K562 (cell line): ENCODE measurements around the gene EPHB1. TPM values are rescaled to one million over a fixed set of nuclear protein-coding genes. Genes with fewer than 3 reads are reported as not detected.

Experiments
- ATAC-seq: fragments of 200-7000 bp; cut with Tn5 transposase; 3 replicates; pipeline ENCODE4 v1.9.1; 2020; ENCODE audit warnings: moderate library complexity
- BruUV-seq: library from RNA; stranded (reverse); fragments of 400-500 nt; replicated peaks from 2 replicates; lab custom pipeline; 2021; lab: Mats Ljungman, UMichigan
- CTCF ChIA-PET: fragments of 300-600 bp; formaldehyde crosslinking; extraction: SDS; loops from one replicate; lab custom pipeline; 2021; ENCODE audit warnings: low intra/inter-chr PET ratio; lab: Yijun Ruan, JAX
- POLR2A ChIA-PET: fragments of 300-600, 350-650 bp; sonication (Branson Sonifier 250); formaldehyde crosslinking; extraction: SDS; loops from one replicate; lab custom pipeline; 2021; ENCODE audit warnings: antibody characterized with exemption, inconsistent platforms; lab: Yijun Ruan, JAX
- DNase-seq, 4 experiments: peaks; one replicate each; pipeline versions ENCODE4 v3.0.0 to v3.0.0-alpha.2; 2011 to 2018; ENCODE audit warnings: low spot score in 3 of 4, mixed read lengths in 3 of 4; ENCODE audit errors: extremely low read depth in 1 of 4
- FAIRE-seq: peaks from 2 replicates; lab custom pipeline; 2011; peaks lifted over from hg19 to GRCh38; lab: Jason Lieb, UNC
- H2AFZ ChIP-seq: 2 replicates; pipeline ENCODE4 v1.6.0; 2011; ENCODE audit warnings: low read depth, low read length, control low read depth, inconsistent platforms
- H3K27ac ChIP-seq: fragments of 200-600 bp; 3 replicates; pipeline ENCODE4 v1.8.0; 2011; ENCODE audit warnings: low read depth, mild to moderate bottlenecking, control low read depth, inconsistent platforms, low read length, moderate library complexity, mixed read lengths; ENCODE audit errors: extremely low read depth
- H3K27me3 ChIP-seq, 2 experiments: fragments of 300-600 bp in 1 of 2; 2 replicates in 1 of 2; 3 replicates in 1 of 2; pipeline versions ENCODE4 v1.6.0 to v1.8.0; 2011; ENCODE audit warnings: inconsistent platforms in 2 of 2, low read length in 2 of 2, mild to moderate bottlenecking in 1 of 2, mixed read lengths in 1 of 2, moderate library complexity in 1 of 2; ENCODE audit not compliant: control insufficient read depth in 2 of 2, insufficient read depth in 2 of 2
- H3K36me3 ChIP-seq: fragments of 300-600 bp; 3 replicates; pipeline ENCODE4 v1.8.0; 2011; ENCODE audit warnings: mild to moderate bottlenecking, low read length, inconsistent platforms; ENCODE audit not compliant: control insufficient read depth, insufficient read depth
- H3K4me1 ChIP-seq, 2 experiments: fragments of 200-600 bp in 1 of 2; replicated peaks in 1 of 2; 2 replicates in 1 of 2; 3 replicates in 1 of 2; pipeline versions ENCODE4 v1.5.1 to v1.8.0; 2011; ENCODE audit warnings: inconsistent platforms in 2 of 2, low read length in 2 of 2, mild to moderate bottlenecking in 1 of 2, mixed read lengths in 1 of 2, moderate library complexity in 1 of 2; ENCODE audit not compliant: control insufficient read depth in 2 of 2, insufficient read depth in 2 of 2
- H3K4me2 ChIP-seq: 2 replicates; pipeline ENCODE4 v1.6.1; 2011; ENCODE audit warnings: low read length, control low read depth, inconsistent platforms, mixed read lengths; ENCODE audit not compliant: insufficient read depth
- H3K4me3 ChIP-seq: fragments of 200-600 bp; sonication (generic), shearing (Covaris generic); 2 replicates; pipeline ENCODE4 v1.5.1; 2016; ENCODE audit warnings: control low read depth, inconsistent platforms
- H3K79me2 ChIP-seq: fragments of 200-600 bp; 3 replicates; pipeline ENCODE4 v1.8.0; 2011; ENCODE audit warnings: low read length, inconsistent platforms; ENCODE audit not compliant: control insufficient read depth, insufficient read depth
- H3K9ac ChIP-seq, 2 experiments: 2 replicates each; pipeline versions ENCODE4 v1.6.0 to v1.6.1; 2011; ENCODE audit warnings: low read depth in 2 of 2, low read length in 2 of 2, control low read depth in 1 of 2, inconsistent platforms in 1 of 2, mild to moderate bottlenecking in 1 of 2, mixed read lengths in 1 of 2; ENCODE audit not compliant: insufficient read depth in 1 of 2
- H3K9me1 ChIP-seq: one replicate; pipeline ENCODE4 v1.6.0; 2011; ENCODE audit warnings: inconsistent platforms, mild to moderate bottlenecking, low read length, moderate library complexity; ENCODE audit not compliant: control insufficient read depth, insufficient read depth
- H3K9me3 ChIP-seq: replicated peaks from 2 replicates; pipeline ENCODE4 v1.5.1; 2011; ENCODE audit warnings: low read depth, low read length, inconsistent platforms; ENCODE audit not compliant: control insufficient read depth, insufficient read depth
- H4K20me1 ChIP-seq: replicated peaks from 2 replicates; pipeline ENCODE4 v1.6.1; 2011; ENCODE audit warnings: low read length, inconsistent platforms, mixed read lengths; ENCODE audit not compliant: control insufficient read depth, insufficient read depth
- GATA2 ChIP-seq: sonication (generic); formaldehyde crosslinking; IDR thresholded peaks from 2 replicates; pipeline ENCODE4 v1.4.0; 2020; ENCODE audit warnings: mild to moderate bottlenecking, missing genetic modification reagents
- MAFG ChIP-seq: fragments of 450-650 bp; conservative IDR thresholded peaks from 2 replicates; pipeline ENCODE4 v1.6.1; 2016; ENCODE audit warnings: missing genetic modification characterization, missing compliant biosample characterization
- PCBP1 ChIP-seq: fragments of 200-400 bp; formaldehyde crosslinking; IDR thresholded peaks from 2 replicates; pipeline ENCODE4 v1.6.1; 2018; ENCODE audit warnings: mild to moderate bottlenecking, low read depth, low read length; ENCODE audit not compliant: poor library complexity, severe bottlenecking
- POLR3G ChIP-seq: IDR thresholded peaks from 2 replicates; pipeline ENCODE4 v1.6.1; 2011; ENCODE audit not compliant: insufficient read length, insufficient replicate concordance; ENCODE audit errors: extremely low read depth
- WGBS: fragments of 100-300 bp; shearing (Covaris generic); methylation state at CpG from one replicate; pipeline ENCODE4 v1.1.6; 2016; ENCODE audit warnings: low coverage, mixed read lengths; ENCODE audit not compliant: insufficient coverage; ENCODE audit errors: missing lambda C conversion rate; 5-methylcytosine and 5-hydroxymethylcytosine counted together
- in situ Hi-C: fragments of 300-500 bp; cut with MboI; formaldehyde crosslinking; loops from 4 replicates; pipeline ENCODE4 v1.15.0; 2018; ENCODE audit warnings: inconsistent platforms, mixed read lengths
- intact Hi-C: fragments of 100-400 bp; cut with micrococcal nuclease; formaldehyde crosslinking; loops from 2 replicates; pipeline ENCODE4 v1.14.2; 2022
- polyA plus RNA-seq, 8 experiments: library from polyadenylated mRNA; depleted of rRNA in 4 of 8; stranded (reverse) in 5 of 8; unstranded in 3 of 8; fragments of >200 nt; fragmentation: Nextera tagmentation in 2 of 8; fragmentation: Illumina TruSeq in 1 of 8; extraction: Ambion mirVana in 2 of 8; extraction: Trizol in 1 of 8; gene quantifications; 2 replicates each; pipeline versions ENCODE4 v1.2.1 to v1.2.3, GENCODE V29; 2011 to 2014; ENCODE audit warnings: inconsistent platforms in 1 of 8, missing spikeins in 1 of 8
- total RNA-seq, 7 experiments: library from RNA; depleted of rRNA in 6 of 7; stranded (reverse); fragments of >200 nt in 6 of 7; fragmentation: Illumina TruSeq in 2 of 7; extraction: Trizol in 2 of 7; gene quantifications; 2 replicates each; pipeline versions ENCODE4 v1.2.1 to v1.2.3, GENCODE V29; 2011 to 2021; ENCODE audit warnings: low replicate concordance in 1 of 7
- TF ChIP-seq, protein P1 (sequence below): sonication (generic); formaldehyde crosslinking; IDR thresholded peaks from 2 replicates; pipeline ENCODE4 v1.5.0; 2020; ENCODE audit warnings: missing genetic modification reagents

EPHB1 gene
- total and polyA plus RNA-seq, 9 of the 15 experiments (the other 6 are each of a cell fraction or from before 2014, with no cell fraction given): 0.29 TPM; not detected in 8

DNA sequence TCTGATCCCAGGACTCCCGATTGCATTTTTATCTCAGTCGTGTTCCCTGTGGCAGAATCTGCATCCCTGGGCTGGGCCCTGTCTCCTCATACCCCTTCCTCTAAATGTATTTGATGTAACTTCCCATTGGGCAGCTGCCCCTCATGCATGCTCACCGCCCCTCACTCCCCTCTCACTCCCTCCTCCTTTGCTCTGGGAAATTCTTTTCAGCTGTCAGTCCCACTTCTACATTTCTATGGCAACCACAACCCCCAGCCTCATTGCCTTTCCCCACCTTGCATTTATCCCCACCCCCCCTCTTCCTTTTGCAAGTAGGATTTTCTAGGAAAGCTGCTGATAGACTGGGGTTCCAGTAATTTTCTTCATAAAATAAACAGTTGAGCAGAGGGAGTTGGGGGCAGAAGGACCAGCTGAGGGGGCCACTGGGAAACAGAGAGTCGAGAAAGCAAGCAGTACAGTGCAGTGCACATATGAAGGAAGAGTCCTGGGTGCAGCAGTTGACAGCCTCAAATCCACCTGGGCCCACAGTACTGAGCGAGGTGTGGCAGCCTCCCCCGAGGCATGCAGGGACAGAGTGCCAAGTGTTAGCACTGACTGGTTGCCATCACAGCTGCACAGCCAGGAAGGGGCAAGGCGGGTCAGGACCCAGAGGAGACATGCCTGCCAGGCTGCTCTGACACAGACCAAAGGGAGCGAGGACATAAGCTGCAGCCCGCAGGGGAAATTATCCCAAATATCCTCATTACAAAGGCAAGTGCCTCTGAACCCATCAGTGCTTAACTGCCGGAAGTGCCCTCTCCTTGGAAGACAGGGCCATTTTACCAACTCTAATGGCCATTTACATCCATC is 476.3 kb downstream of the EPHB1 start:
- intact Hi-C loops (no loop called here), in situ Hi-C loops (no loop called here)
- Histone ChIP-seq H4K20me1 (no peaks in the 10 kb centered on the region), H3K9me1 (no peaks in the 10 kb centered on the region), H3K36me3 (no peaks in the 10 kb centered on the region), H3K27me3 (no peaks in the 10 kb centered on the region; a peak in 1 of 5 replicates), H3K79me2 (no peaks in the 10 kb centered on the region), H3K4me3 (no peak overlapping the region), H3K27ac (no peak overlapping the region), H2AFZ (no peak overlapping the region), H3K4me1 (no peaks in the 10 kb centered on the region), H3K9me3 (no peaks in the 10 kb centered on the region), H3K4me2 (no peak overlapping the region), H3K9ac (no peak overlapping the region)
- CTCF ChIA-PET: no interaction called here
- no peak for FAIRE-seq
- WGBS: 0% methylated on average over 7 of the region's 10 CpGs
- no TSS peak for BruUV-seq
- ATAC-seq: no peak
- DNase-seq: no peak
- TF ChIP-seq, protein P1, sequence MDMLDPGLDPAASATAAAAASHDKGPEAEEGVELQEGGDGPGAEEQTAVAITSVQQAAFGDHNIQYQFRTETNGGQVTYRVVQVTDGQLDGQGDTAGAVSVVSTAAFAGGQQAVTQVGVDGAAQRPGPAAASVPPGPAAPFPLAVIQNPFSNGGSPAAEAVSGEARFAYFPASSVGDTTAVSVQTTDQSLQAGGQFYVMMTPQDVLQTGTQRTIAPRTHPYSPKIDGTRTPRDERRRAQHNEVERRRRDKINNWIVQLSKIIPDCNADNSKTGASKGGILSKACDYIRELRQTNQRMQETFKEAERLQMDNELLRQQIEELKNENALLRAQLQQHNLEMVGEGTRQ (CRISPR knock-in tag): no peak
- no peak for TF ChIP-seq MAFG (tag)
- no peak for TF ChIP-seq GATA2 (CRISPR knock-in tag)
- no peak for TF ChIP-seq PCBP1
- no peak for TF ChIP-seq POLR3G
- POLR2A ChIA-PET: no interaction called here
